T-helper 1 cell treated with Interleukin-12 subunit alpha and Interleukin-12 subunit beta and Interleukin-4 antibody, amounts not matched to agents 30 μg/mL and 1 μg/mL, for 36 hours (primary cell): ENCODE data around the gene NABP1.

Experiments
- H3K27ac Mint-ChIP-seq: one replicate; pipeline ENCODE4 v1.8.0; 2021; ENCODE audit warnings: mild to moderate bottlenecking, mixed read lengths
- H3K27me3 Mint-ChIP-seq: one replicate; pipeline ENCODE4 v1.8.0; 2021; ENCODE audit warnings: low read depth, mixed read lengths
- H3K36me3 Mint-ChIP-seq: one replicate; pipeline ENCODE4 v1.8.0; 2021; ENCODE audit warnings: low read depth, mixed read lengths
- H3K4me1 Mint-ChIP-seq: one replicate; pipeline ENCODE4 v1.8.0; 2021; ENCODE audit warnings: low read depth, mixed read lengths
- H3K4me3 Mint-ChIP-seq: one replicate; pipeline ENCODE4 v1.8.0; 2021; ENCODE audit warnings: mild to moderate bottlenecking, moderate library complexity, mixed read lengths
- H3K9me3 Mint-ChIP-seq: one replicate; pipeline ENCODE4 v1.8.0; 2021; ENCODE audit warnings: mixed read lengths

NABP1 gene

GRCh38 chr2:191661097-191661924 lies 16.6 kb upstream of the NABP1 start:
- Mint-ChIP-seq H3K27ac (no peak overlapping the region), H3K27me3 (no peaks in the 10 kb centered on the region), H3K4me1 (peaks cover 12% of the 10 kb centered on the region), H3K9me3 (peaks cover 20% of the 10 kb centered on the region), H3K36me3 (peaks cover 6% of the 10 kb centered on the region), H3K4me3 (no peak overlapping the region)

GRCh38 chr2:191664823-191665677 lies 12.9 kb upstream of the NABP1 start:
- H3K4me3 Mint-ChIP-seq: no peak overlapping the region
- H3K27me3 Mint-ChIP-seq: no peaks in the 10 kb centered on the region
- H3K9me3 Mint-ChIP-seq: peaks cover 14% of the 10 kb centered on the region
- H3K27ac Mint-ChIP-seq: no peak overlapping the region
- H3K4me1 Mint-ChIP-seq: peaks cover 22% of the 10 kb centered on the region
- peaks cover 6% of the 10 kb centered on the region for H3K36me3 Mint-ChIP-seq

- Mint-ChIP-seq H3K27me3 (no peaks in the 10 kb centered on the region), H3K4me3 (no peak overlapping the region), H3K27ac (no peak overlapping the region), H3K4me1 (peaks cover 20% of the 10 kb centered on the region), H3K36me3 (peaks cover 6% of the 10 kb centered on the region), H3K9me3 (peaks cover 9% of the 10 kb centered on the region)
These were observed 11.7 kb upstream of the NABP1 start for GRCh38 chr2:191666226-191666625.

- peaks cover 19% of the 10 kb centered on the region for H3K4me1 Mint-ChIP-seq
- H3K36me3 Mint-ChIP-seq: peaks cover 6% of the 10 kb centered on the region
- no peaks in the 10 kb centered on the region for H3K27me3 Mint-ChIP-seq
- H3K4me3 Mint-ChIP-seq: no peak overlapping the region
- H3K27ac Mint-ChIP-seq: peak overlapping the region; percentile 41
- peaks cover 9% of the 10 kb centered on the region for H3K9me3 Mint-ChIP-seq
These were observed 11.2 kb upstream of the NABP1 start for GRCh38 chr2:191666732-191667131.

GRCh38 chr2:191670076-191670475 lies 7.9 kb upstream of the NABP1 start:
- H3K4me3 Mint-ChIP-seq: no peak overlapping the region
- no peaks in the 10 kb centered on the region for H3K27me3 Mint-ChIP-seq
- peaks cover 8% of the 10 kb centered on the region for H3K9me3 Mint-ChIP-seq
- H3K4me1 Mint-ChIP-seq: peaks cover 27% of the 10 kb centered on the region
- peaks cover 12% of the 10 kb centered on the region for H3K36me3 Mint-ChIP-seq
- no peak overlapping the region for H3K27ac Mint-ChIP-seq

GRCh38 chr2:191670787-191671186 lies 7.1 kb upstream of the NABP1 start:
- Mint-ChIP-seq H3K27ac (no peak overlapping the region), H3K4me1 (peaks cover 34% of the 10 kb centered on the region), H3K9me3 (peaks cover 8% of the 10 kb centered on the region), H3K36me3 (peaks cover 12% of the 10 kb centered on the region), H3K4me3 (no peak overlapping the region), H3K27me3 (no peaks in the 10 kb centered on the region)

GRCh38 chr2:191675807-191676721 lies 1.9 kb upstream of the NABP1 start:
- H3K4me1 Mint-ChIP-seq: peaks cover 48% of the 10 kb centered on the region

GRCh38 chr2:191676790-191677645 lies 918 bp upstream of the NABP1 start:
- no peaks in the 10 kb centered on the region for H3K27me3 Mint-ChIP-seq
- H3K9me3 Mint-ChIP-seq: peaks cover 8% of the 10 kb centered on the region

More at GRCh38 chr2:191675807-191676721, 1.9 kb upstream of the NABP1 start:
- Mint-ChIP-seq H3K4me3 (peak overlapping the region; percentile 98), H3K27ac (peak overlapping the region; percentile 100), H3K36me3 (peaks cover 24% of the 10 kb centered on the region), H3K9me3 (peaks cover 8% of the 10 kb centered on the region), H3K27me3 (no peaks in the 10 kb centered on the region)

GRCh38 chr2:191678437-191679100 lies 633 bp downstream of the NABP1 start:
- Mint-ChIP-seq H3K4me1 (peaks cover 58% of the 10 kb centered on the region), H3K27me3 (no peaks in the 10 kb centered on the region), H3K4me3 (peak overlapping the region; percentile 98), H3K27ac (peak overlapping the region; percentile 100), H3K9me3 (peaks cover 4% of the 10 kb centered on the region), H3K36me3 (peaks cover 31% of the 10 kb centered on the region)

More at GRCh38 chr2:191676790-191677645, 918 bp upstream of the NABP1 start:
- Mint-ChIP-seq H3K27ac (peak overlapping the region; percentile 100), H3K4me3 (peak overlapping the region; percentile 98), H3K4me1 (peaks cover 52% of the 10 kb centered on the region), H3K36me3 (peaks cover 28% of the 10 kb centered on the region)

- Mint-ChIP-seq H3K27me3 (no peaks in the 10 kb centered on the region), H3K4me3 (peak overlapping the region; percentile 98), H3K27ac (peak overlapping the region; percentile 100), H3K4me1 (peaks cover 56% of the 10 kb centered on the region), H3K9me3 (no peaks in the 10 kb centered on the region), H3K36me3 (peaks cover 35% of the 10 kb centered on the region)
These were observed 2.1 kb downstream of the NABP1 start for GRCh38 chr2:191679818-191680600.

- Mint-ChIP-seq H3K4me1 (peaks cover 51% of the 10 kb centered on the region), H3K27ac (peak overlapping the region; percentile 100), H3K4me3 (peak overlapping the region; percentile 98)
These were observed 2.7 kb downstream of the NABP1 start for GRCh38 chr2:191680639-191681038.

GRCh38 chr2:191682126-191682525 lies 4.2 kb downstream of the NABP1 start:
- peaks cover 54% of the 10 kb centered on the region for H3K36me3 Mint-ChIP-seq
- peak overlapping the region; percentile 55 for H3K4me3 Mint-ChIP-seq
- H3K9me3 Mint-ChIP-seq: no peaks in the 10 kb centered on the region
- no peaks in the 10 kb centered on the region for H3K27me3 Mint-ChIP-seq
- peak overlapping the region; percentile 49 for H3K27ac Mint-ChIP-seq
- H3K4me1 Mint-ChIP-seq: peaks cover 44% of the 10 kb centered on the region

More at GRCh38 chr2:191680639-191681038, 2.7 kb downstream of the NABP1 start:
- no peaks in the 10 kb centered on the region for H3K9me3 Mint-ChIP-seq
- H3K36me3 Mint-ChIP-seq: peaks cover 40% of the 10 kb centered on the region
- H3K27me3 Mint-ChIP-seq: no peaks in the 10 kb centered on the region
